NCI-H1092 treated with DMSO at 0.1 percent for 48 hours (cell line): ENCODE measurements around the gene DYNLT2.
"Not testable (repeated sequence)": the region's sequence is repeated elsewhere in the genome, so short reads cannot be mapped to it uniquely, and the experiment has no call there.

Experiments
- DNase-seq: peaks from one replicate; lab custom pipeline; 2025; lab: John Stamatoyannopoulos, UW

The DYNLT2 gene

GRCh38 chr6:169701311-169701953 is 49.9 kb downstream of the DYNLT2 start:
- DNase-seq, result peak; percentile 69

GRCh38 chr6:169700296-169700695 is 51.1 kb downstream of the DYNLT2 start:
- DNase-seq, result no peak

GRCh38 chr6:169697115-169697514 is 54.3 kb downstream of the DYNLT2 start:
- DNase-seq, result not testable (repeated sequence)

- DNase-seq, result no peak
These were observed 56.2 kb downstream of the DYNLT2 start for GRCh38 chr6:169695131-169695530.

DNA sequence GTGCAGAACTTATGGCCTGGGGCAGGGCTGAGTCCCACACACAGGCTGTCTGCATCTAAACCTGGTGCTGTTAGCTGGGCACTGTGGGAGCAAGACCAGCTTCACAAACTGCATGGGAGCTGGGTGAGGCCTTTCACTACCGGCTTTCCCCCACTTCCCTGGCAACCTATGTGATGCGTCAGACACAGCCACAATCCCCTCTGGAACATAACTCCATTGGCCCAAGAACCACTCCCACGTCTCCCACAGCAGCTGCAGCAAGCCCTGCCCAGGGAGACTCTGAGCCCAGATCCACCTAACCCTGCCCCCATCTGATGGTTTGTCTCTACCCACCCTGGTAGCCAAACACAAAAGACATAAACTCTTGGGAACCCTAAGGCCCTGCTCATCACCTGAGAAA is 58.9 kb downstream of the DYNLT2 start:
- no peak for DNase-seq

DNA sequence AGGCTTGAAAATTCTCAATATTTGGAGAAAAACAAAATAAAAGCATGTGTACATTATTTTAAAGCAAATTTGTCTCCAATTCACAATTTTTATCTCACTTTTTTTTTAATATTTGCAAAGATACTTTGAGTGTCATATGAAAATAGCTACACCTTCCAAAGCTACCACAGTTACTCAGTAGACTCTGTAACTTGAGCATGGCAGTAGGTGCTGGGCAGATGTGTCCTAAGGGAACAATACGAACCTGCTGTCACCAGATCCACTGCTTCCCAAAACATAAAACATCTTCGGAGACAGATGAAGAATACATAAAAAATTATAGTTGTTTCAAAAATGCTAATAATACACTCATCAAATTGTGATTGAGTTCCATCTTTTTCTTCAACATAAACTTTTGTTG is 60.1 kb downstream of the DYNLT2 start:
- no peak for DNase-seq
